HEK293T (cell line): ENCODE results near the gene DHH.

Experiments used
- BHLHE40 ChIP-seq: fragments of 450-650 bp; IDR thresholded peaks from 2 replicates; pipeline ENCODE4 v1.6.1; 2016; ENCODE audit warnings: mild to moderate bottlenecking, moderate library complexity, borderline replicate concordance
- FOXK2 ChIP-seq: fragments of 450-650 bp; IDR thresholded peaks from 2 replicates; pipeline ENCODE4 v1.6.1; 2016; ENCODE audit warnings: mild to moderate bottlenecking
- FOXM1 ChIP-seq: fragments of 450-650 bp; IDR thresholded peaks from 2 replicates; pipeline ENCODE4 v1.6.1; 2017; ENCODE audit warnings: mild to moderate bottlenecking, borderline replicate concordance
- L3MBTL2 ChIP-seq: fragments of 450-650 bp; conservative IDR thresholded peaks from 2 replicates; pipeline ENCODE4 v1.6.1; 2016; ENCODE audit warnings: mild to moderate bottlenecking
- SP1 ChIP-seq: fragments of 450-650 bp; IDR thresholded peaks from 2 replicates; pipeline ENCODE4 v1.6.1; 2017
- TARDBP ChIP-seq: fragments of 450-650 bp; IDR thresholded peaks from 2 replicates; pipeline ENCODE4 v1.6.1; 2016
- ZNF384 ChIP-seq: fragments of 450-650 bp; IDR thresholded peaks from 2 replicates; pipeline ENCODE4 v1.6.1; 2016
- TF ChIP-seq, protein P1 (sequence below): fragments of 450-650 bp; IDR thresholded peaks from 2 replicates; pipeline ENCODE4 v1.6.1; 2016

DNA sequence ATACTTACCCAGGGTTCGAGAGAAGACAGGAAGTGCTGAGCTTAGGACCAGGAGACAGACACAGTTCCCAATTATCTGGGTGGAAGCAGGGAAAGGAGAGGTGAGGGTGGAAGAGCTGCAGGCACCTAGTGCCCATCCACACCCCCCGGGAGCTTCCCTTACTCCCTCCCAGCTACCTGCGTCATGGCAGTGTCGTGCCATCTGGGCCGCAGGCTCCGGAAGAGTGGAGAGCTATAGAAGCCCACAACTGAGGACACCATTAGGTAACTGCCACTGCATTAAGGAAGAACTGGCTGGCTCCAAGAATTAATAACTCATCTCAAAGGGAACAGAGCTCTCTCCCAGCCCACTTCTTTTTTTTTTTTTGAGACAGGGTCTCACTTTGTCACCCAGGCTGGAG, 5.8 kb upstream of the DHH start:
- no peak for TF ChIP-seq TARDBP
- no peak for TF ChIP-seq ZNF384
- no peak for TF ChIP-seq FOXM1
- TF ChIP-seq BHLHE40, result no peak
- TF ChIP-seq L3MBTL2, result no peak
- no peak for TF ChIP-seq FOXK2
- TF ChIP-seq, protein P1, sequence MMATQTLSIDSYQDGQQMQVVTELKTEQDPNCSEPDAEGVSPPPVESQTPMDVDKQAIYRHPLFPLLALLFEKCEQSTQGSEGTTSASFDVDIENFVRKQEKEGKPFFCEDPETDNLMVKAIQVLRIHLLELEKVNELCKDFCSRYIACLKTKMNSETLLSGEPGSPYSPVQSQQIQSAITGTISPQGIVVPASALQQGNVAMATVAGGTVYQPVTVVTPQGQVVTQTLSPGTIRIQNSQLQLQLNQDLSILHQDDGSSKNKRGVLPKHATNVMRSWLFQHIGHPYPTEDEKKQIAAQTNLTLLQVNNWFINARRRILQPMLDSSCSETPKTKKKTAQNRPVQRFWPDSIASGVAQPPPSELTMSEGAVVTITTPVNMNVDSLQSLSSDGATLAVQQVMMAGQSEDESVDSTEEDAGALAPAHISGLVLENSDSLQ, result no peak
- no peak for TF ChIP-seq SP1
